Measurements from ENCODE around the gene PIGV. TPM values are rescaled to one million over a fixed set of nuclear protein-coding genes. Genes with fewer than 3 reads are reported as not detected.
A peak's percentile ranks its signal among the peaks of the same experiment; 100 is the strongest.

The PIGV gene
- total RNA-seq = 10 to 100 TPM; 19.4 to 20.0 TPM

GRCh38 chr1:26787706-26788514, at the start of gene PIGV:
Gene PIGV (plus strand): TSS chr1:26787950. CDS start chr1:26790816, 2,866 bp downstream.
- peak; percentile 53 to 59 for ATAC-seq (replicated peaks in 1 of 2)
- Mint-ChIP-seq H3K4me1 (ENCODE audit: low read depth) (peaks cover 91% of the 10 kb centered on the region), H3K9me3 (no peaks in the 10 kb centered on the region), H3K4me3 (peak within 1 kb of the TSS; percentile 93 to 98), H3K27me3 (ENCODE audit: low read depth) (no peaks in the 10 kb centered on the region), H3K36me3 (ENCODE audit: insufficient read depth in 2 of 2) (peaks cover 0 to 7% of the 10 kb centered on the region in 2 donors), H3K27ac (peak within 1 kb of the TSS; percentile 100)
- DNase-seq = peak; percentile 89 to 91

GRCh38 chr1:26739329-26739914, 48.3 kb upstream of the PIGV start:
- peaks cover 12 to 33% of the 10 kb centered on the region in 2 donors for H3K36me3 Mint-ChIP-seq (ENCODE audit: insufficient read depth in 2 of 2)
- ATAC-seq (replicated peaks in 1 of 2) = peak; percentile 30 to 48

GRCh38 chr1:26740023-26740634, 47.6 kb upstream of the PIGV start:
- Mint-ChIP-seq H3K27ac (peak overlapping the region; percentile 20), H3K4me1 (ENCODE audit: low read depth) (peaks cover 72% of the 10 kb centered on the region), H3K27me3 (ENCODE audit: low read depth) (no peaks in the 10 kb centered on the region), H3K9me3 (no peaks in the 10 kb centered on the region), H3K36me3 (ENCODE audit: insufficient read depth in 2 of 2) (peaks cover 12 to 29% of the 10 kb centered on the region in 2 donors), H3K4me3 (no peak overlapping the region)
- DNase-seq (no peak), ATAC-seq (replicated peaks in 1 of 2) (no peak)

More at GRCh38 chr1:26739329-26739914, 48.3 kb upstream of the PIGV start:
- no peaks in the 10 kb centered on the region for H3K27me3 Mint-ChIP-seq (ENCODE audit: low read depth)
- H3K27ac Mint-ChIP-seq = peak overlapping the region; percentile 63
- DNase-seq = no peak
- H3K4me3 Mint-ChIP-seq = peak overlapping the region; percentile 10 to 49
- H3K4me1 Mint-ChIP-seq (ENCODE audit: low read depth) = peaks cover 70% of the 10 kb centered on the region
- H3K9me3 Mint-ChIP-seq = no peaks in the 10 kb centered on the region

GRCh38 chr1:26740952-26741351, 46.8 kb upstream of the PIGV start:
- Mint-ChIP-seq H3K4me3 (no peak overlapping the region), H3K27ac (peak overlapping the region; percentile 43), H3K27me3 (ENCODE audit: low read depth) (no peaks in the 10 kb centered on the region), H3K36me3 (ENCODE audit: insufficient read depth in 2 of 2) (peaks cover 8 to 25% of the 10 kb centered on the region in 2 donors), H3K9me3 (no peaks in the 10 kb centered on the region), H3K4me1 (ENCODE audit: low read depth) (peaks cover 80% of the 10 kb centered on the region)
- DNase-seq = no peak
- ATAC-seq (replicated peaks in 1 of 2) = no peak

- ATAC-seq (replicated peaks in 1 of 2) (no peak), DNase-seq (no peak)
- H3K9me3 Mint-ChIP-seq = no peaks in the 10 kb centered on the region
- H3K27ac Mint-ChIP-seq = peak overlapping the region; percentile 36
- H3K36me3 Mint-ChIP-seq (ENCODE audit: insufficient read depth in 2 of 2) = peaks cover 8 to 36% of the 10 kb centered on the region in 2 donors
- peaks cover 91% of the 10 kb centered on the region for H3K4me1 Mint-ChIP-seq (ENCODE audit: low read depth)
- no peaks in the 10 kb centered on the region for H3K27me3 Mint-ChIP-seq (ENCODE audit: low read depth)
- peak overlapping the region; percentile 50 to 75 for H3K4me3 Mint-ChIP-seq
Observed at GRCh38 chr1:26743426-26744059, 44.2 kb upstream of the PIGV start.

- no peaks in the 10 kb centered on the region for H3K9me3 Mint-ChIP-seq
- H3K36me3 Mint-ChIP-seq (ENCODE audit: insufficient read depth in 2 of 2) = peaks cover 8 to 40% of the 10 kb centered on the region in 2 donors
- no peaks in the 10 kb centered on the region for H3K27me3 Mint-ChIP-seq (ENCODE audit: low read depth)
- peak overlapping the region; percentile 48 to 75 for H3K4me3 Mint-ChIP-seq
- DNase-seq = peak; percentile 79 to 87
- H3K27ac Mint-ChIP-seq = peak overlapping the region; percentile 36
- ATAC-seq (replicated peaks in 1 of 2) = peak; percentile 93 to 96
- H3K4me1 Mint-ChIP-seq (ENCODE audit: low read depth) = peaks cover 88% of the 10 kb centered on the region
Observed at GRCh38 chr1:26744075-26744959, 43.4 kb upstream of the PIGV start.

- Mint-ChIP-seq H3K9me3 (no peaks in the 10 kb centered on the region), H3K4me1 (ENCODE audit: low read depth) (peaks cover 88% of the 10 kb centered on the region), H3K4me3 (peak overlapping the region; percentile 48 to 75), H3K27ac (peak overlapping the region; percentile 36), H3K36me3 (ENCODE audit: insufficient read depth in 2 of 2) (peaks cover 7 to 39% of the 10 kb centered on the region in 2 donors), H3K27me3 (ENCODE audit: low read depth) (no peaks in the 10 kb centered on the region)
- no peak for DNase-seq
- no peak for ATAC-seq (replicated peaks in 1 of 2)
Observed at GRCh38 chr1:26745191-26745590, 42.6 kb upstream of the PIGV start.

GRCh38 chr1:26747048-26747447, 40.7 kb upstream of the PIGV start:
- Mint-ChIP-seq H3K27me3 (ENCODE audit: low read depth) (no peaks in the 10 kb centered on the region), H3K27ac (no peak overlapping the region), H3K9me3 (no peaks in the 10 kb centered on the region), H3K4me3 (no peak overlapping the region), H3K36me3 (ENCODE audit: insufficient read depth in 2 of 2) (peaks cover 3 to 32% of the 10 kb centered on the region in 2 donors), H3K4me1 (ENCODE audit: low read depth) (peaks cover 88% of the 10 kb centered on the region)
- DNase-seq (no peak), ATAC-seq (replicated peaks in 1 of 2) (no peak)

GRCh38 chr1:26748351-26748750, 39.4 kb upstream of the PIGV start:
- ATAC-seq (replicated peaks in 1 of 2) (no peak), DNase-seq (no peak)
- peaks cover 0 to 33% of the 10 kb centered on the region in 2 donors for H3K36me3 Mint-ChIP-seq (ENCODE audit: insufficient read depth in 2 of 2)
- no peaks in the 10 kb centered on the region for H3K27me3 Mint-ChIP-seq (ENCODE audit: low read depth)
- H3K9me3 Mint-ChIP-seq = no peaks in the 10 kb centered on the region
- H3K27ac Mint-ChIP-seq = peak overlapping the region; percentile 72
- H3K4me3 Mint-ChIP-seq = no peak overlapping the region
- H3K4me1 Mint-ChIP-seq (ENCODE audit: low read depth) = peaks cover 89% of the 10 kb centered on the region

- H3K4me3 Mint-ChIP-seq = no peak overlapping the region
- no peak for DNase-seq
- H3K9me3 Mint-ChIP-seq = no peaks in the 10 kb centered on the region
- ATAC-seq (replicated peaks in 1 of 2) = no peak
- H3K36me3 Mint-ChIP-seq (ENCODE audit: insufficient read depth in 2 of 2) = peaks cover 0 to 32% of the 10 kb centered on the region in 2 donors
- no peaks in the 10 kb centered on the region for H3K27me3 Mint-ChIP-seq (ENCODE audit: low read depth)
- H3K27ac Mint-ChIP-seq = no peak overlapping the region
- H3K4me1 Mint-ChIP-seq (ENCODE audit: low read depth) = peaks cover 86% of the 10 kb centered on the region
Observed at GRCh38 chr1:26749458-26749857, 38.3 kb upstream of the PIGV start.

GRCh38 chr1:26750428-26750827, 37.3 kb upstream of the PIGV start:
- Mint-ChIP-seq H3K36me3 (ENCODE audit: insufficient read depth in 2 of 2) (peaks cover 1 to 31% of the 10 kb centered on the region in 2 donors), H3K4me3 (no peak overlapping the region), H3K27ac (peak overlapping the region; percentile 84), H3K4me1 (ENCODE audit: low read depth) (peaks cover 76% of the 10 kb centered on the region), H3K9me3 (no peaks in the 10 kb centered on the region), H3K27me3 (ENCODE audit: low read depth) (no peaks in the 10 kb centered on the region)
- ATAC-seq (replicated peaks in 1 of 2) (no peak), DNase-seq (no peak)

GRCh38 chr1:26752519-26752918, 35.2 kb upstream of the PIGV start:
- Mint-ChIP-seq H3K27me3 (ENCODE audit: low read depth) (no peaks in the 10 kb centered on the region), H3K36me3 (ENCODE audit: insufficient read depth in 2 of 2) (peaks cover 2 to 21% of the 10 kb centered on the region in 2 donors), H3K9me3 (no peaks in the 10 kb centered on the region), H3K4me3 (no peak overlapping the region), H3K27ac (peak overlapping the region; percentile 37), H3K4me1 (ENCODE audit: low read depth) (peaks cover 60% of the 10 kb centered on the region)
- DNase-seq (no peak), ATAC-seq (replicated peaks in 1 of 2) (no peak)
